GM18502 (cell line): ENCODE results near the gene ZNF697.
A peak's percentile ranks its signal among the peaks of the same experiment; 100 is the strongest.
"Not testable (repeated sequence)": the region's sequence is repeated elsewhere in the genome, so short reads cannot be mapped to it uniquely, and the experiment has no call there.

Experiments used
- ATAC-seq: cut with Tn5 transposase; IDR thresholded peaks from one replicate; pipeline ENCODE4 v1.9.1; 2021; ENCODE audit warnings: mild to moderate bottlenecking; ENCODE audit not compliant: unreplicated experiment, poor library complexity

ZNF697 gene

DNA sequence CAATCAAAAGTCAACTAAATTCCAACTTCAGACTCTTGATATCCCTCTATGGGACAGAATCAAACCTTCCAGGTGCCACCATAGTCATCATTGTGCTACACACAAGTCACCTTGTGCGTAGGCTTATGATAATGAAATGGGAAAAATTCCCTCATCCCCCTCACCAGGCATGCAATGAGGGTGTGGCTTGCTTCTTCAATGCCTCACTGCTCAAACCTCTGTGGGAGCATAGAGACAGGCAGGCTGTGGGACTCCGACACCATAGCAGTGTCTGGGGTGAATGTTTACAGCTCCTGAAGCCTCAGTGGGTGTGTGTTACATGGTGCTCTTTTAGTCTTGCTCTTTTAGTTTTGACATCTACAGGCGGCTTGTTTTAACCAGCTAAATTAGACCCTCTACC lies 42.4 kb downstream of the ZNF697 start:
- no peak for ATAC-seq

DNA sequence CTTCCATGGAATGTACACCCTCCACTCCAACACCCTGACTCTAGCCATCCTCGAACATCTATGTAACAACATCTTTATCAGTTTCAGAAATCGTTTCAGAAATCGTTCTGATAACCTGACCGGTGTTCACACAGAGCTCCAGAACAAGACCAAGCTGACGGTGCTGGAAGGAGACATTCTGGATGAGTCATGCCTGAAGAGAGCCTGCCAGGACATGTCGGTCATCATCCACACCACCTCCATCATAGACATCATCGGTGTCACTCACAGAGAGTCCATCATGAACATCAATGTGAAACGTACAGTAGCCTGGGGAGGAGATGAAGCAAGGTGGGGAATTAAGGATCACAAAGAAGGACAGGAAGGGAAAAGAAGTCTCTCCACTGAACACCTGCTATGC lies 43.0 kb downstream of the ZNF697 start:
- ATAC-seq, result not testable (repeated sequence)

DNA sequence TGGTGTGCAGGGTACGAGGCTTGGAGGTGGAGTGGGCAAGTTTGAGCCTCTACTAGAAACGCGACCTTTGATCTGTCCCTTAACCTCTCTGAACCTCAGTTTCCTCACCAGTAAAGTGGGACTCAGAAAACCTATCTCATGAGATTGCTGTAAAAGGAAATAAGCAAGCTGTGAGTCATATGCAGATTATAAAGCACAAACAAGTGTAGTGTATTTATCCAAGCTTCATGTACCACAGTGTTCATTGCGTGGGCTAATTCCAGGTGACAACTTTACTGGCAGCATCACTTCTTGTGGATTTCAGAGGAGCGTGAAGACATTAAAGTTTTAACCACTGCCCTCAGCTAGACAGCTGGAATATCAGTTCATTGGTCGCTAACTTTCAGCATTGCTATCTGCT lies 44.4 kb downstream of the ZNF697 start:
- no peak for ATAC-seq

DNA sequence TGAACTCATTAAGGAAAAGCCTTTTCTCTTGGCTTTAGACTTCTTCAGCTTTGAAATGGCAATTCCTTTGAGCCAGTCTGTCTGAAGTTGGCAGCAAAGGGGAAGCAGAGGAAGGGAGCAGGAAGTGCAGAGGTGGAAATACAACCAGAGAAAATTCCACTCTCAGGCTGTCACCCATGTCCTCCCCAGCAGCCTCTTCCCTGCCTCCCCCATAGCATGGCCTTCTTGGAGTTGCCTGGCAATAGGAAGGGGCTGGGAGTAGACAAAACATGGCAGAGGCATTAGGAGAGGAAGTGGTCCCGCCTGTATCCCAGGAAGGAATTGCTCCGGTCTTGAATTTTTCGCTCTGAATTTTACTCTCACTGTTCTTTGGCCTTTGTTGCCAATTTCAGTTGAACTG lies 44.8 kb downstream of the ZNF697 start:
- ATAC-seq, result not testable (repeated sequence)

DNA sequence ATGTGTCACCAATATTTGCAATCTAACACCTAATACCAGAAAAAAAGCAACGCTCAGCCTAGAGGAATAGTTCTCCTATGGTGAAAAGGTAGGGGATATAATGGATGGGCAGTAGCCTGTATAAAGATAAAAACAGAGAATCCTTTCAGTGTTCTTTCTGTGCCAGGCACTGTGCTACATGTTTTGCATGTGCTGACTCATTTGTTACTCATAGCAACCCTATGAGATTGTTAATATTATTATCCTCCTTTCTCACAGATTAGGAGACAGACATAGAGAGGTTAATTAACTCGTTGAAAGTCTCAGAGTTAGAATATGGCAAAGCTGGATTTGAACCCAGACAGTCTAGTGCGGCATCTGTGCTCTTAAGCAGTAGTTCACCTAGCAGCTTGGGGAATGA lies 45.3 kb downstream of the ZNF697 start:
- not testable (repeated sequence) for ATAC-seq

DNA sequence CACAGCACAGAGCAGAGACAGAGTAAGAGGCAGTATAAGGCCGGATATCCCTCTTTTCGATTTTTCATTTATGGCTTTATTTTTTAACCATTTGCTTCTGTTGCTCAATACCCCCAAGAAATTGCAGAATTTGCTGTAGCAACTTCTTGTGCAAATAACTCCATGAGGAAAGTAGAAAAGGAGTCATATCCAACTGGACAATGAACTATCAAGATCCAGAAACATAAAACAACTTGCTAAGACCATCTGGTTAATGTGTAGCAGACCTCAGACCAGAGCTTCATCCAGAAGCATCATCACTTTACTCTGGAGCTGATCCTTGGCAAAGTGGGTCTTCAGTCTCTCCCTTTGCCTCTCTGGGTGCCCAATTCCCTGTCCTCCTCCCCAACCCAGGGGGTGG lies 45.9 kb downstream of the ZNF697 start:
- ATAC-seq, result no peak

DNA sequence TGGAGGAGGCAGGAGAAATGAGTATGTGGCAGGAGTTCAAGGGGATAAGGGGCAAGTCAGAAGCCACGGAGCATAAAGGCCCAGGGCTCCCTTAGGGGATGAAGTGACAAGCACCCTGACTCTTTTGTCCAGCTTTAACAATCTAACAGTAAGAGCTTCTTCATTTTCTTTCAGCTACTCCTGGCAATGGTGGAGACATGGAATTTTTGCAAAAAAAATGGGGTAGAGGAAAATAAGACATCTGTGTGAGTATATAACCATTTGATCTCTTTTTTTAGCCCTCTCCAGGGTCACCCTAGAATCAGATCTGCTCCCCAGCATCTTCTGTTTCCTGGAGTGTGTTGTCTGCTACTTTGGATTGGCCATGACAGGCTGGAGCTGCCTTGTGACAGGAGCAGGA lies 47.1 kb downstream of the ZNF697 start:
- no peak for ATAC-seq

DNA sequence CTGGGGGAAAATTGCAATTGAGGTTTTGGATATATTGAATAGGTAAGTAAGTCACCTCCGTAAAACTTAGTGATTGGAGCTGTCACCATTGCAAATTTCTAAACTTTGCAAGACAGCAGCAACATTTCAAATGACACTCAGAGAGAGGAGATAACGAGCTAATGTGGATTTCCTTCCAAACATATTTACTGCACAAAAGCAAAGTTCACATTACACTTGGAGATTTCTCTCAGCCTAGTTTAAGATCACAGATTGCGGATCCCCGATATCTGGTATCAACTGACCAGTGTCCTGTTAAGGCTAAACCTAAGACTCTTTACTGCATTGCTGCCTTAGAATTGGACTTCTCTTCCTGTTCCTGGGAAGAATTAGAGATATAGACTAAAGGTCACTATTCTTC lies 47.5 kb downstream of the ZNF697 start:
- no peak for ATAC-seq

DNA sequence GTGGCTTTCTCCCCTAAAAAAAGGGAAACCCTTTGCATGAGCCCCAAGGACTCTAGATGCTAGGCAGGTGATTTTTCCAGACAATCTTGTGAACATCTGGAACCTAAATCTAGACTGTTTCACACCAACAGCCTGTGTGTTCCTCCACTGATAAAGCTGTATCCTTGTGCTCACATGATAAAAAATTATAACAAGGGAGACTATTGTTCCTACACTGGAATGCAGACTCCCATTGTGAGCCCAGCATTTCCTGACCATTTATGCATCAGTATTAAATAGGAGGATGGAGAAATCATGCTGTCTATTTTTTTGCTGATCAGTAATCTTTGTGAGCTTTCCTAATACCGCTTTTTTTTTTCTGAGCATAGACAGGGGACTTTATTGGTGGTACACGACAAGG lies 52.5 kb downstream of the ZNF697 start:
- ATAC-seq, result no peak

DNA sequence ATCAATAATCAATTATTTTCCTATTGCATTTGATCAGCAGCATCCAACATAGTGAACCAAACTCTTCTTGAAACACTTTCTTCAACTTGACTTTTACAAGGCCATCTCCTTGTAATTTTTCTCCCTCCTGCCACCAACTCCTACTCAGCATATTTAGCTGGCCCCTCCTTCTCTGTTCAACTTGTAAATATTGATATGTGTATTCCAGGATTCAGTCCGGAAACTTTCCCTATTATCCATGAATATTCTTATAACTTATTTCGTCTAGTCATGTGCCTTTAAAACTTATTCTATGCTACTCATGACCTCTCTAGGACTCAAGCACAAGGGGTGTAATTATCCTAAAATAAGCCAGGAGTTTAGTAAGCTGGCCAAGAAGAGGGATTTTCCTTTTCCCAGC lies 52.9 kb downstream of the ZNF697 start:
- no peak for ATAC-seq

DNA sequence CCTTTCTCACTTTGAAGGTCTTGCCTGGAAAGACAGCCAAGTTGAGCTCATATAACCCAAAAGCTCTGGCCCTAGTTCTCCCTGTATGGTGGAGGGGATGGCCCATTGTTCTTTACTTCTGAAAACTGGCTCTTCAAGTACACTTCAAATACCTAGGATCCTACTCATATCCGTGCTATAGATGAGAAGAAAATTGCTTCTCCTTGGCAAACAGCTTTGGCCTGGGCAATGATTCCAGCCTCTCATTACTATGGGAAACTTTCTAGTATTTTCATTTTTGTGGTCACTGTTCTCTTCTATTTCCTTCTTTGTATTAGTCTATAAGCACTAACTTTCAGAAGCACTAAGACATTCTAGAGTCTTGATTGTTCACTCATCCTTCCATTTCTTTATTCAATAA lies 53.7 kb downstream of the ZNF697 start:
- ATAC-seq, result no peak

DNA sequence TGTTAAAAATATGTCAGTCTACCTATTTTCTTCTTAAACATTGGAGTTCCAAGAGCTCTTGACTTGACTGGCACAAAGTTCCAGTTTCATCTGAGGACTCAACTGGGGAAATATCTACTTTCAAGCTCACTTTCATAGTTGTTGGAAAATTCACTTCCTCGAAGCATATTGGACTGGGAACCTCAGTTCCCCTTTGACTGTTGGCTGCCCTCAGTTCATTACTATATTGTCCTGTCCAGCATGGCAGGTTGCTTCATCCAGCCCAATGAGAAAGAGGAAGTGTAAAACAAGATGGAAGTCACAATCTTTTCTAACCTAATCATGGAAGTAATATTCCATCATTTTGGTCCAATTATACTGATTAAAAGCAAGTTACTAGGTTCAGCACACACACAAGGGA lies 54.3 kb downstream of the ZNF697 start:
- ATAC-seq, result no peak

DNA sequence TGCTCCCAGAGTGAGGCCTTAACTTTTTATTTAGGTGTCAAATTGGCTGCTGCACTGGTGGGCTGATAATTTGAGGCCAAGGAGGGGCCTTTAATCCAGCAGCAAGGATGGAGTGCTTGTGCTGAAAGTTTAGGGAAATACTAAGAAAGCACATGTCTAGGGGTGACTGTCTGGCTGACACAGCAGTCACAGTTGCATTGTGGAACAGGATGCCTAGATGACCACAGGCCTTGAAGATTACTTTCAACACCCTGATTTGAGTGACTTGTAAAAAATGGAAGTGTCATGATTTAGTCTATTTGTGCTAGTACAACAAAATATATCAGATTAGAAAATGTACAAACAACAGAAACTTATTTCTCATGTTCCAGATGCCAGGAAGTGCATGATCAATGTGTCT lies 57.7 kb downstream of the ZNF697 start:
- no peak for ATAC-seq

DNA sequence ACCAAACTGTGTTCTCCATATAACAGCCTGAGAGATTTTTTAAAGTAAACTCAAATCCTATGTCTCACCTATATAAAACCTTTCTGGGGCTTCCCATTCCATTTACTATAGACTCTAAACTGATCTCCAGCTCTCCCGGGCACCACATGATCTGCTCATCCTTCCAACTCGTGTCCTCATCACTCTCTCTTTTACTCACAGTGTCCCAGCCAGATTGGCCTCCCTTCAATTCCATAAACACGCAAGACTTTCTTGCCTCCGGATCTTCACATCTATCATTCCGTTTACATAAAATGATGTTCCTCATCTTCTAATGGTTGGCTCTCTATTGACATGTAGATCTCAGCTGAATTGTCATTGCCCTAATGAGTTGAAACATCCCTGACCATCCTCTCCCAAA lies 59.4 kb downstream of the ZNF697 start:
- ATAC-seq, result no peak

DNA sequence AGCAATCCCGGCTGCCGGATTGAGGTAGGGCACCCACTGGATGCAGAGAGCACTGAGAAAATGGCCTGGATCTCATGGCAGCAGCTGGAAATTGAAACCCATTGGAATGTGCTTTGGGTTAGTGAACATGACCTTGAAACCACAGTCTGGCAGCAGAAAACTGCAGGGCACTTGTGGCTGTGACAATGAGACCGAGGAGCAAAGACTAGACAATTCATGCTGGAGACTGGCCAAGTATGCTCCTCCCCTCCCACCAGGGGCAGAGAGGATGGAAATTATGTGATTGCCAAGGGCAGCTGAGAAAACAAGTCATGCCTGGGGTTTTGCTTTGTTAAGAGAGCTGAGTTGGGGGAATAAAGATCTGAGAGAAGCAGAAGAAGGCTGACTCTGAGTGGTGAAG lies 60.7 kb downstream of the ZNF697 start:
- ATAC-seq, result no peak

DNA sequence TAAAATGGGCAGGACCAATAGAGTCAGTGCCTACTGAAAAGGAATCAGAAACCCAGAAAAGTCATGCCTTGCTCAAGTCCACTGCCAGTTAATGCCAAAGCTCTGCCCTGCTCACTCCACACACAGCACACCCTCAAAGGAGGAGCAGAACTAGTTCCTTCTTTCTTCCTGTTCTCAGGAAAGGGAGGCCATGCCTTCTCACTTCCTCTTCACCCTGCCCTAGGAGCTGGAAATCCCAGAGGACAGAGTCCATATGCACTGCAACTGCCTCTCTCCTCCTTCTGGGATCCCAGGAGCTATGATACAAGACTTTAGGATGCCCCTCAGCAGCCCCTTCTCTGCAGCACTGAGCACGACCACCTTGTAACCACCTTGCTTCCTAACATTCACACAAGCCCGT lies 62.3 kb downstream of the ZNF697 start:
- not testable (repeated sequence) for ATAC-seq

DNA sequence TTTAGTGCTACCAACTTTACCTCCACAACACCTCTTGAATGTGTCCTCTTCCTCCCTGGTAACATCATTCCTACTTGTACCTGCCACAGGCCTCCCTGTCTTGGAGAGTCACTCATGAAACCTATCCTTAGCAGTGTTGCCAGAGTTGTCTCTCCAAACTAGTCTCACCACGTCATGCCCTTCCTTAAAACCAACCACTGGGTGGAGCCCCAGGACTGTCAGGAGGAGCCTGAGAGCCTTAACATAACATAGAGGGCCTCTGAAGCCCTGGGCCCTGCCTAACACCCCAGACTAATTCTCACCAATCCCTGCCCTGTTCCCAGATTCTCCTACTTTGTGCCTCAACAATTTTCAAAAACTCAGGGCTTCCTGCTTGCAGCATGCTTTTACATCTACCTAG lies 65.3 kb downstream of the ZNF697 start:
- peak; percentile 76 for ATAC-seq

DNA sequence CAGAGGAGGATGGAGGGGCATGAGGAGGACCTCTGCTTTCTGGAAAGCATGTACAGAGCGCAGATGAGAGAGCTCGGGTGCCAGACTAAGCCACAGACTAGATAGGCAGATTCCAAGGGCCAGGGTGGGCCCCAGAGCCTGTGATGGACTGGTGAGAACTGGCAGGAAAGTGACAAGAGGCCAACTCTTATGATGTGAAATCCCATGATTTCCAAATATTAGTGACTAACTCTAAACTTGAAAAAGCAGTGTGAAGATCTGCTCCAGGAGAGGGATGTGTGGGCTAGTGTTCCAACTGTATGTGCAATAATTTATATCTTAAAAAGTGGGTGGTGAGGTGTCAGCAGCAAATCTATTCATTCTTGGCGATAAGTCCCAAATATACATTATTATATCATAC lies 67.0 kb downstream of the ZNF697 start:
- not testable (repeated sequence) for ATAC-seq

DNA sequence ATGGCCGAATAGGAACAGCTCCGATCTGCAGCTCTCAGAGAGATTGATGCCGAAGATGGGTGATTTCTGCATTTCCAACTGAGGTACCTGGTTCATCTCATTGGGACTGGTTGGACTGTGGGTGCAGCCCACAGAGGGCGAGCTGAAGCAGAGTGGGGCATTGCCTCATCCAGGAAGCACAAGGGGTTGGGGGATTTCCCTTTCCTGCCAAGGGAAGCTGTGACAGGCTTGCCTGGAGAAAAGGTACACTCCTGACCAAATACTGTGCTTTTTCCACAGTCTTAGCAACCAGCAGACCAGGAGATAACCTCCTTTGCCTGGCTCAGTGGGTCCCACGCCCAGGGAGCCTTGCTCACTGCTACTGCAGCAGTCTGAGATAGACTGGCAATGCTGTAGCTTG lies 74.2 kb downstream of the ZNF697 start:
- no peak for ATAC-seq

DNA sequence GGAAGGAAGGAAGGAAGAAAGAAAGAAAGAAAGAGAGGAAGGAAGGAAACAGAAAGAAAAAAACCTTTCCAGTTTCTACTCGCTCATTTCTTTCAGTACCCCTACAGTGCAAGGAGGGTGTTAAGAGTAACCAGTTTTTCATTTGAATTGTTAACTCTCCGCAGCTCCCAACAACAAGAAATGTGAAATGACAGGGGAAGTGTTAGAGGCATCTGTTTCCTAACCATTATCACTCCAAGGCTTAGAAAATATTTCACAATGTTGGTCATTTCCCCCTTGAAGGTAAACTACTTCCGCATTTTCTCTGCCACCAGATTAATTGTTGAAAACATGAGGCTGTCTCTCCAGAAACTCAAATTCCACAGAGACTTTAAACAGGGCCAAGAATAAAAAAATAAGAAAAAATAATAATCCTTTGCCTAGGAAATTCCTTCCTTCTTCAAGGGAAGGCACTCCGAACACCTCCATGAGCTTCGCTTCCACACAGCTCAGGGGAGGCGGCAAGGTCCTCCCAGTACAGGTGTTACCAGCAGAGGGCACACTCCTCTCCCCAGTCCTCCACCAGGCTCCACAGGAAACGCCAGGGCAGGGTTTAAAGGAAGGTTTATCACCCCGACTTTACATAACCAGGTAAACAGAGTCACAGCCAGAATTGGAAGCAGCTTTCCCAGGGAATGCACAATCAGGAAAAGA lies 78.0 kb downstream of the ZNF697 start:
- not testable (repeated sequence) for ATAC-seq
